GM23248 (cell line): ENCODE results near the gene AP3D1.

ENCODE experiments used
- EZH2 ChIP-seq: fragments of 200-600 bp; sonication (generic); IDR thresholded peaks from 2 replicates; pipeline ENCODE4 v1.6.1; 2018; ENCODE audit warnings: antibody characterized with exemption, mild to moderate bottlenecking; ENCODE audit not compliant: insufficient read depth, poor library complexity, severe bottlenecking
- EZH2phosphoT487 ChIP-seq: fragments of 200-600 bp; sonication (generic); IDR thresholded peaks from 2 replicates; pipeline ENCODE4 v1.6.1; 2018; ENCODE audit warnings: antibody characterized with exemption, moderate library complexity, mild to moderate bottlenecking, low read depth; ENCODE audit not compliant: insufficient read depth

GRCh38 chr19:2139385-2140137 lies 11.8 kb downstream of the AP3D1 start:
- TF ChIP-seq EZH2 (no peak), EZH2phosphoT487 (no peak)
